ENCODE measurements around the gene OGFOD3.
"Not testable (repeated sequence)": the region's sequence is repeated elsewhere in the genome, so short reads cannot be mapped to it uniquely, and the experiment has no call there.

OGFOD3 gene

GRCh38 chr17:82376042-82376730 lies 42.2 kb downstream of the OGFOD3 start:
- no peak for TF ChIP-seq CTCF (IDR thresholded peaks at IDR 0.05; ENCODE audit: low read depth, low read length)
- no peak overlapping the region for H3K4me3 ChIP-seq (ENCODE audit: low read depth, low read length)

- TF ChIP-seq CTCF (IDR thresholded peaks at IDR 0.05; ENCODE audit: low read depth, low read length), result no peak
- no peak overlapping the region for H3K4me3 ChIP-seq (ENCODE audit: low read depth, low read length)
Measured at GRCh38 chr17:82375359-82376041, 42.9 kb downstream of the OGFOD3 start.

GRCh38 chr17:82374626-82375331 lies 43.6 kb downstream of the OGFOD3 start:
- no peak overlapping the region for H3K4me3 ChIP-seq (ENCODE audit: low read depth, low read length)
- TF ChIP-seq CTCF (IDR thresholded peaks at IDR 0.05; ENCODE audit: low read depth, low read length), result no peak

GRCh38 chr17:82373731-82374625 lies 44.4 kb downstream of the OGFOD3 start:
- H3K4me3 ChIP-seq (ENCODE audit: low read depth, low read length), result no peak overlapping the region
- TF ChIP-seq CTCF (IDR thresholded peaks at IDR 0.05; ENCODE audit: low read depth, low read length), result no peak

- H3K4me3 ChIP-seq (ENCODE audit: low read depth, low read length), result not testable (repeated sequence)
Measured at GRCh38 chr17:82373072-82373452, 45.3 kb downstream of the OGFOD3 start.

- TF ChIP-seq CTCF (IDR thresholded peaks at IDR 0.05; ENCODE audit: low read depth, low read length), result no peak
- no peak overlapping the region for H3K4me3 ChIP-seq (ENCODE audit: low read depth, low read length)
Measured at GRCh38 chr17:82372249-82373071, 45.9 kb downstream of the OGFOD3 start.

Measured in WI38 (cell line).